Measurements from ENCODE around the gene ERC2.

The ERC2 gene

GRCh38 chr3:55989366-55989765, 478.9 kb downstream of the ERC2 start:
- DNase-seq (ENCODE audit: low read depth): no peak

- DNase-seq (ENCODE audit: low read depth): no peak
These were observed 479.4 kb downstream of the ERC2 start for GRCh38 chr3:55988905-55989304.

- DNase-seq (ENCODE audit: low read depth): no peak
These were observed 483.6 kb downstream of the ERC2 start for GRCh38 chr3:55984626-55985025.

- no peak for DNase-seq (ENCODE audit: low read depth)
These were observed 489.3 kb downstream of the ERC2 start for GRCh38 chr3:55978953-55979352.

- DNase-seq (ENCODE audit: low read depth): no peak
These were observed 493.7 kb downstream of the ERC2 start for GRCh38 chr3:55974421-55975165.

- no peak for DNase-seq (ENCODE audit: low read depth)
These were observed 498.6 kb downstream of the ERC2 start for GRCh38 chr3:55969634-55970033.

GRCh38 chr3:55968331-55968730, 499.9 kb downstream of the ERC2 start:
- no peak for DNase-seq (ENCODE audit: low read depth)

GRCh38 chr3:55966566-55966965, 501.7 kb downstream of the ERC2 start:
- DNase-seq (ENCODE audit: low read depth): no peak

GRCh38 chr3:55965776-55966175, 502.5 kb downstream of the ERC2 start:
- no peak for DNase-seq (ENCODE audit: low read depth)

GRCh38 chr3:55964491-55964985, 503.7 kb downstream of the ERC2 start:
- no peak for DNase-seq (ENCODE audit: low read depth)

GRCh38 chr3:55963601-55964000, 504.7 kb downstream of the ERC2 start:
- no peak for DNase-seq (ENCODE audit: low read depth)

- DNase-seq (ENCODE audit: low read depth): no peak
These were observed 508.7 kb downstream of the ERC2 start for GRCh38 chr3:55959471-55960080.

- DNase-seq (ENCODE audit: low read depth): no peak
These were observed 509.7 kb downstream of the ERC2 start for GRCh38 chr3:55958605-55959004.

- no peak for DNase-seq (ENCODE audit: low read depth)
These were observed 512.3 kb downstream of the ERC2 start for GRCh38 chr3:55955891-55956477.

- DNase-seq (ENCODE audit: low read depth): no peak
These were observed 516.9 kb downstream of the ERC2 start for GRCh38 chr3:55951388-55951787.

- no peak for DNase-seq (ENCODE audit: low read depth)
These were observed 520.9 kb downstream of the ERC2 start for GRCh38 chr3:55947406-55947805.

- DNase-seq (ENCODE audit: low read depth): no peak
These were observed 521.6 kb downstream of the ERC2 start for GRCh38 chr3:55946574-55947160.

GRCh38 chr3:55942868-55943267, 525.4 kb downstream of the ERC2 start:
- no peak for DNase-seq (ENCODE audit: low read depth)

GRCh38 chr3:55939287-55939686, 529.0 kb downstream of the ERC2 start:
- DNase-seq (ENCODE audit: low read depth): no peak

- no peak for DNase-seq (ENCODE audit: low read depth)
These were observed 531.0 kb downstream of the ERC2 start for GRCh38 chr3:55937301-55937700.

- DNase-seq (ENCODE audit: low read depth): no peak
These were observed 531.7 kb downstream of the ERC2 start for GRCh38 chr3:55936549-55937052.

- no peak for DNase-seq (ENCODE audit: low read depth)
These were observed 533.0 kb downstream of the ERC2 start for GRCh38 chr3:55935241-55935640.

GRCh38 chr3:55934771-55935170, 533.5 kb downstream of the ERC2 start:
- DNase-seq (ENCODE audit: low read depth): no peak
